Stimulated activated naive CD8-positive, alpha-beta T cell treated with anti-CD3 and anti-CD28 coated beads, Interleukin-15, amount 100 ng/mL, for 72 hours (primary cell): Measurements from ENCODE around the gene FER1L5.
"Not testable (repeated sequence)": the region's sequence is repeated elsewhere in the genome, so short reads cannot be mapped to it uniquely, and the experiment has no call there.

Source experiments
- ATAC-seq: fragments of 150-1000 bp; cut with Tn5 transposase; 2 replicates; pipeline ENCODE4 v1.10.0; 2021; ENCODE audit warnings: mild to moderate bottlenecking, moderate library complexity
- DNase-seq, 2 donors: peaks; one replicate each; pipeline ENCODE4 v3.0.0; 2021 to 2022
- H3K27ac Mint-ChIP-seq, 2 donors: one replicate each; pipeline ENCODE4 v1.8.0; 2022; ENCODE audit warnings: mild to moderate bottlenecking in 2 of 2, mixed read lengths in 2 of 2, moderate library complexity in 2 of 2
- H3K27me3 Mint-ChIP-seq: one replicate; pipeline ENCODE4 v1.8.0; 2022; ENCODE audit warnings: mixed read lengths
- H3K4me1 Mint-ChIP-seq: one replicate; pipeline ENCODE4 v1.8.0; 2022; ENCODE audit warnings: mild to moderate bottlenecking, mixed read lengths
- H3K4me3 Mint-ChIP-seq, 2 donors: one replicate each; pipeline ENCODE4 v1.8.0; 2022; ENCODE audit warnings: mild to moderate bottlenecking in 2 of 2, mixed read lengths in 2 of 2, moderate library complexity in 1 of 2
- H3K9me3 Mint-ChIP-seq, 2 donors: one replicate each; pipeline ENCODE4 v1.8.0; 2022; ENCODE audit warnings: mixed read lengths in 2 of 2

The FER1L5 gene

GRCh38 chr2:96623116-96623515, 19.4 kb upstream of the FER1L5 start:
- H3K4me1 Mint-ChIP-seq, result peaks cover under 1% of the 10 kb centered on the region
- DNase-seq (no peak), ATAC-seq (no peak)
- H3K27me3 Mint-ChIP-seq, result no peaks in the 10 kb centered on the region
- no peaks in the 10 kb centered on the region for H3K9me3 Mint-ChIP-seq
- no peak overlapping the region for H3K27ac Mint-ChIP-seq
- no peak overlapping the region for H3K4me3 Mint-ChIP-seq

DNA sequence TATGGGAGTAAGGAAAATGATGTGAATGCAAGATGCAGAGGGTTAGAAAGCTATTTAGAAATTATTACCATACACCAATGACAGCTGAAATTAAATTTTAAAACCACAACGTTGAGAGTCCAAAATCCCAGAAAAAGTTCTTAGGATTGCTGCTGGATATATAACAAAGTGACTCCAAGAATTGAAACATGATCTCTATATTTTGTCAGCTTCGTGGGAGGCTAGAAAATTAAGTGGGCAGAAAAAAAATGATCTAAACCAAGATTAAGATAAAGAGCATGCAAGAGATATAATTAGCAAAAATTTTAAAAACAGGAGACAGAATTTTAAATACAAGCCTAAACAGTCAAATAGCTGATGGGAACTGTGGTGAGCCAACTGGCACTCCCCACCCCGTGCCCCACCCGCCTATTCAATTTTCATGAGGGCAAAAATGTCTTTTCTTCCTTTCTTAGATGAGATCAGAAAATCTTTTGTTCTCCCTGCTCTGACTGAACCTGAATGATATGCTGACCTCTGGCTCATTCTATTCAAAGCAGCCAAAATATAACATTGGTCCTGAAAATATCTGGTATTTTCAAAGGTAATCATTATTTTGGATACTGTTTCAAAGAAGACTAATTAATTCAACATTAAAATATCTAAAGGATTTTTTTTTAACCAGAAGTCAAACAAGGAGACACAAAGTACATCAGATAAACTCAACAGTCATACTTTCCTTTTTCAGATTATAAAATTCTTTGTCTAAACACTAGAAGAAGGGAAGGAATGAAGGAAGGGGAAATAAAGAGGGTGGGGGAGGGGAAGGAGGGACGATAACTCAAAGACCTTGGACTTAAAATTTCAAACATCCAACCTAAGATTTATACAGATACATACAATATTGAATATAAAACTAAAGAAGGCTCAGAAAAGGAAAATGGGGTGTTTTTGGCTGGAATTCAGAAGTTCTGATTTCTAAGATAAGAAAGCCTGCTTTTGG, 16.7 kb upstream of the FER1L5 start:
- H3K4me3 Mint-ChIP-seq, result no peak overlapping the region
- no peaks in the 10 kb centered on the region for H3K9me3 Mint-ChIP-seq
- no peak overlapping the region for H3K27ac Mint-ChIP-seq
- H3K27me3 Mint-ChIP-seq, result no peaks in the 10 kb centered on the region
- no peak for ATAC-seq
- no peaks in the 10 kb centered on the region for H3K4me1 Mint-ChIP-seq
- no peak for DNase-seq

- Mint-ChIP-seq H3K4me1 (no peaks in the 10 kb centered on the region), H3K27ac (no peak overlapping the region), H3K4me3 (no peak overlapping the region), H3K9me3 (no peaks in the 10 kb centered on the region), H3K27me3 (no peaks in the 10 kb centered on the region)
- ATAC-seq (no peak), DNase-seq (no peak)
Measured at GRCh38 chr2:96626553-96626942, 16.0 kb upstream of the FER1L5 start.

DNA sequence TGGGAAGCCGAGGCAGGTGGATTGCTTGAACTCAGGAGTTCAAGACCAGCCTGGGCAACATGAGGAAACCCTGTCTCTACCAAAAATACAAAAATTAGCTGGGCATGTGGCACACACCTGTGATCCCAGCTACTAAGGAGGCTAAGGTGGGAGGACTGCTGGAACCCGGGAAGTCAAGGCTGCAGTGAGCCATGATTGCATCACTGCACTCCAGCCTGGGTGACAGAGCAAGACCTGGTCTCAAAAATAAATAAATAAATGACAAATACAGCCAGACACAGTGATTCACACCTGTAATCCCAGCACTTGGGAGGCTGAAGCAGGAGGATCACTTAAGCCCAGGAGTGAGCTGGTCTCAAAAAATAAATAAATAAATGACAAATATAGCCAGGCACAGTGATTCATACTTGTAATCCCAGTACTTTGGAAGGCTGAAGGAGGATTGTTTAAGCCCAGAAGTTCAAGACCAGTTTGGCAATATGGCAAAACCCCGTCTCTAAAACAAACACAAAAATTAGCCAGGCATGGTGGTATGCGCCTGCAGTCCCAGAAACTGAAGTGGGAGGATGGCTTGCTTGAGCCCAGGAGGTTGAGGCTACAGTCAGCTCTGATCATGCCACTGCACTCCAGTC, 10.6 kb upstream of the FER1L5 start:
- H3K9me3 Mint-ChIP-seq, result no peaks in the 10 kb centered on the region
- DNase-seq, result no peak
- no peak overlapping the region for H3K27ac Mint-ChIP-seq
- ATAC-seq, result no peak
- peaks cover 30% of the 10 kb centered on the region for H3K4me1 Mint-ChIP-seq
- no peak overlapping the region for H3K4me3 Mint-ChIP-seq
- no peaks in the 10 kb centered on the region for H3K27me3 Mint-ChIP-seq

- Mint-ChIP-seq H3K9me3 (no peaks in the 10 kb centered on the region), H3K27ac (no peak overlapping the region), H3K4me1 (peaks cover 35% of the 10 kb centered on the region), H3K27me3 (no peaks in the 10 kb centered on the region), H3K4me3 (no peak overlapping the region)
- DNase-seq (no peak), ATAC-seq (no peak)
Measured at GRCh38 chr2:96633641-96634040, 8.9 kb upstream of the FER1L5 start.

DNA sequence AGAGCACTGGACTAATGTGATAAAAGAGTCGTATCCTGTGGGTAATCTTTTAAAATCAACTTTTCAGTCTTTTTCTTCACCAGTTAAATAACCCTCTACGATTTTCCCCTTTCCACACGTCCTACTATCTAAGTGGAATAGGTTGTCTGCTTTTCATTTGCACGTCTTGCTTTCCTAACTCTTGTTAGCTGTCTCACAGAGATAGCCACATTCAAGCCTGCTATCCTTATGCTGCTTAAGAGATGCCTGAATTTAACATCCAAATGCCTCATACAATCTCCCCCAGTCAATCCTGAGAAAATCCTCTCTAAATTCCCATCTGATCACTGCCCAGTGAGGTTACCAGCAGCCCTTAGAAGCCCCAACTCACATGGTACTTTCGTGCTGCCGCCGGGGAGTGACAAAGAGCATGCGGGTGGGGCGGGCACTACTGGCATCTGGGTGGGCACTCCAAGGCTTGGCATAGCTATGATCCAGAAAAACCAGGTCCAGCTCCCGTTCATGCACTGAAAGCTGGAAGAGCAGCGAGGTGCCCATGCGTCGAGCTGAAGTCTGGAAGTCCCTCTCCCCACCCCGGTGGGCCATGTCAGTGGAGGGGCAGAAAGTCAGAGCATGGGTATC, 5.9 kb upstream of the FER1L5 start:
- no peaks in the 10 kb centered on the region for H3K9me3 Mint-ChIP-seq
- peak overlapping the region in 1 of 2 donors; percentile 2 for H3K27ac Mint-ChIP-seq
- peak overlapping the region; percentile 91 to 93 for H3K4me3 Mint-ChIP-seq
- DNase-seq (no peak), ATAC-seq (no peak)
- peaks cover 35% of the 10 kb centered on the region for H3K4me1 Mint-ChIP-seq
- H3K27me3 Mint-ChIP-seq, result peaks cover 14% of the 10 kb centered on the region

DNA sequence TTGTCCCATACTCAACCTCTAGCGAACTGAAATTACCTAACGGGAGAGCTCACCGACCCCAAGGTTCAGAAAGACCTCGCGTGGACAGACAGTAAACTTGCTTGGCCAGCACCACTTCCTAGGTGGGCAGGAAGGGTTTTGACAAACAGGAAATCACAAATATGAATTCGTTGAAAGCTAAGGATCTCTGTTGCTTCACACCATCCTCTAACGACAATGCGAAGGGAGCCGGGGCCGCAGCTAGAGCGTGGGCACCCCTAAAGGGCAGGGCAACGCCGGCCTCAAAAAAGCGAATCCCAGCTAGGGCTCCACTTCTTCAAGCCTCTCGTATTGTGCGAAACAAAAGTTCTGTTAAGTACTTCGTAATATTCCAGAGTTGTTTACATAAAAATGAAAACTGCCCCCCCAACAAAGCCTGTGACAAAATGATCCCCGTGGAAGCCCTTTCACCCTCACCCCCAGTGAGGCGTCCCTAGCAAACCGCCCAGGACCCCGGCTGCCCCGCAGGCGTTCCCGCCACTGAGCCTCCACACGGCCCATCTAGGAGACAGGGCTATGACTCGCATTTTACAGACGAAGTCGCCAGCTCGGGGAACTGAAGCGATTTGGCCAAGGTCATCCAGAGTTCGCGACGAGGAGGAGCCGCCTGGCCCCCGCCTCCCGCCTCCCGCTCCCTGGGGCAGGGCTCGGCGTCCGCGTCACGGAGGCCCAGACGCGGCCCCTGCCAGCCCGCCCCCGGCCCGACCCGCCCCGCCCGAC, 5.0 kb upstream of the FER1L5 start:
- Mint-ChIP-seq H3K27me3 (peaks cover 14% of the 10 kb centered on the region), H3K4me1 (peaks cover 31% of the 10 kb centered on the region), H3K9me3 (no peaks in the 10 kb centered on the region), H3K4me3 (peak overlapping the region; percentile 91 to 93), H3K27ac (peak overlapping the region; percentile 89 to 95)
- ATAC-seq, result peak; percentile 88
- DNase-seq, result peak in 1 of 2 donors; percentile 73

DNA sequence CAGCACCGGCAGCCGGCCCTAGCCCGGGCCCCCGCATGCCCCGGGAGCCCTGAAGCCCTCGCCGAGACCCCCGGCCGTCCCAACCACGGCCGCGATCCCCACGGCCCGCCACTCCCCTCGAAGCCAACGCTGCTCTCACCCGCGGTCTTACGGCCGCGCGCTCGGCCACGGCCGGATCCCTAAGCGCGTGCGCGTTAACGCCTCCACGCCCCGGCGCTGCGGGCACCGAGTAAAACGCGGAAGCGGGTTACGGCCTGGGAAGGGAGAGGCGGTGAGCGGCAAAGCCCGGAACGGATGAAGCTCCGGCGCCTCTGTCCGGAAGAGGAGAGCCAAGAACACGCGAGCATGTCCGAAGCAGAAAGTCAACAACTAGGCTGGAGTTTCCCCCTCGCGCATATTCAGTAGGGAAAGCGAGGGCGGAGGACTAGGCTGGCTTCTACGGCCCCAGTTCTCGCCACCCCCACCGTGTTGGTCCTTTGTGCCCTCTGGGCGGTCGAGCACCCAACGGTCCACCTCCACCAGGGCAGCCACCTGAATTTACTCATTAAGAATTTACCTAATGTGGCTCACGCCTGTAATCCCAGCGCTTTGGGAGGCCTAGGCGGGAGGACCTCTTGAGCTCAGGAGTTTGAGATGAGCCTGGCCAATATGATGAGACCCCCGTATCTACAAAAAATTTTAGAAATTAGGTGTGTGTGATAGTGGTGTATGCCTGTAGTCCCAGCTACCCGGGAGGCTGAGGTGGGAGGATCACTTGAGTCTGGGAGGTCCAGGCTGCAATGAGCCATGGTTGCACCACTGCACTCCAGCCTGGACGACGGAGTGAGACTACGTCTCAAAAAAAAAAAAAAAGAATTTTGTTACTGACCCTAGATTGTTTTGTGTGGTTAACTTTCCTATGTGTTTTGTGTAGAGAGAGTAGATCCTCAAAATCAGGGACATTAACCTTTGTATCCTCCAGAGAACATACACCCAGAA, 4.1 kb upstream of the FER1L5 start, which contains the start of gene KANSL3:
Gene KANSL3 (minus strand): TSS at position 169 of the 978 bp plus-strand sequence. CDS start 1,177 bp downstream, outside the sequence.
- H3K9me3 Mint-ChIP-seq, result no peaks in the 10 kb centered on the region
- peaks cover 29% of the 10 kb centered on the region for H3K4me1 Mint-ChIP-seq
- peak within 1 kb of the TSS; percentile 95 to 97 for H3K27ac Mint-ChIP-seq
- peak; percentile 87 for ATAC-seq
- peaks cover 14% of the 10 kb centered on the region for H3K27me3 Mint-ChIP-seq
- H3K4me3 Mint-ChIP-seq, result peak within 1 kb of the TSS; percentile 91 to 93
- DNase-seq, result peak; percentile 94

- Mint-ChIP-seq H3K4me1 (no peaks in the 10 kb centered on the region), H3K27me3 (no peaks in the 10 kb centered on the region), H3K27ac (no peak overlapping the region), H3K9me3 (no peaks in the 10 kb centered on the region), H3K4me3 (no peak overlapping the region)
- DNase-seq (no peak), ATAC-seq (no peak)
Measured at GRCh38 chr2:96647681-96648080, 5.1 kb downstream of the FER1L5 start.

GRCh38 chr2:96648306-96648930, 5.9 kb downstream of the FER1L5 start:
- no peak for DNase-seq
- Mint-ChIP-seq H3K4me3 (no peak overlapping the region), H3K27ac (no peak overlapping the region), H3K9me3 (no peaks in the 10 kb centered on the region), H3K27me3 (no peaks in the 10 kb centered on the region), H3K4me1 (no peaks in the 10 kb centered on the region)
- ATAC-seq, result no peak

GRCh38 chr2:96649342-96649741, 6.8 kb downstream of the FER1L5 start:
- H3K27ac Mint-ChIP-seq, result no peak overlapping the region
- no peaks in the 10 kb centered on the region for H3K9me3 Mint-ChIP-seq
- H3K27me3 Mint-ChIP-seq, result no peaks in the 10 kb centered on the region
- H3K4me1 Mint-ChIP-seq, result no peaks in the 10 kb centered on the region
- no peak overlapping the region for H3K4me3 Mint-ChIP-seq
- ATAC-seq (peak; percentile 23), DNase-seq (no peak)

DNA sequence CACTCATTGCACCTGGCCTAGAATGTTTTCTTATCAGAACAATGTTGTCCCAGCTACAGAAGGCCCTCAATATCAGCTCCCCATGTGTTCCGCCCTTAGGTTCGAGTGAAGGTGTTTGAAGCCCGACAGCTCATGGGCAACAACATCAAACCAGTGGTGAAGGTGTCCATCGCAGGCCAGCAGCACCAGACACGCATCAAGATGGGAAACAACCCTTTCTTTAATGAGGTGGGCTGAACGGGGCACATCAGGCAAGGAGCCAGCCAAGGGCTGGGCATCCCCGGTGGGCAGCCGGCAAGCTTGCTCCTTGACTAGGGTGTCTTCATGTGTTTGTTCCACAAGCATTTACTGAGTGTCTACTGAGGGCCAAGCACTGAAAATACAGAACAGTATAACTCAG, 9.2 kb downstream of the FER1L5 start:
- no peaks in the 10 kb centered on the region for H3K9me3 Mint-ChIP-seq
- H3K4me1 Mint-ChIP-seq, result no peaks in the 10 kb centered on the region
- H3K27ac Mint-ChIP-seq, result peak overlapping the region in 1 of 2 donors; percentile 39
- H3K4me3 Mint-ChIP-seq, result no peak overlapping the region
- no peak for DNase-seq
- H3K27me3 Mint-ChIP-seq, result no peaks in the 10 kb centered on the region
- ATAC-seq, result no peak

DNA sequence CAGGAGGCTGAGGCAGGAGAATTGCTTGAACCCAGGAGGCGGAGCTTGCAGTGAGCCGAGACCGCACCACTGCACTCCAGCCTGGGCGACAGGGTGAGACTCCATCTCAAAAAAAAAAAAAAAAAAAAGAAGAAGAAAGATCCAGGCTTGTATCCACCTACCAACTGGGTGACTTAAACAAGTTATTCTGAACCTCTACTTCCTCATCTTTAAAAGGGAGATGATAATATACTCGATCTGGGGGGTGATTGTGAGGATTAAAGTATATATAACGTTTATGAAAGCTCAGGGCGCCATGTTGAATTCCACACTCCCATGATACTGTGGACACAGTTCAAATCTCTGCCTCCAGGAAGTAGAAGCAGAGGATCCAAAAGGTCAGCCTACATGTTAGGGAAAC, 12.2 kb downstream of the FER1L5 start:
- not testable (repeated sequence) for DNase-seq, H3K27me3 Mint-ChIP-seq, H3K9me3 Mint-ChIP-seq, H3K27ac Mint-ChIP-seq, ATAC-seq, H3K4me3 Mint-ChIP-seq, H3K4me1 Mint-ChIP-seq

- DNase-seq (no peak), ATAC-seq (no peak)
- H3K4me3 Mint-ChIP-seq, result no peak overlapping the region
- H3K27me3 Mint-ChIP-seq, result no peaks in the 10 kb centered on the region
- H3K27ac Mint-ChIP-seq, result no peak overlapping the region
- H3K9me3 Mint-ChIP-seq, result no peaks in the 10 kb centered on the region
- no peaks in the 10 kb centered on the region for H3K4me1 Mint-ChIP-seq
Measured at GRCh38 chr2:96655526-96655925, 13.0 kb downstream of the FER1L5 start.
